ENCODE data around the gene PRRT1.

The PRRT1 gene

DNA sequence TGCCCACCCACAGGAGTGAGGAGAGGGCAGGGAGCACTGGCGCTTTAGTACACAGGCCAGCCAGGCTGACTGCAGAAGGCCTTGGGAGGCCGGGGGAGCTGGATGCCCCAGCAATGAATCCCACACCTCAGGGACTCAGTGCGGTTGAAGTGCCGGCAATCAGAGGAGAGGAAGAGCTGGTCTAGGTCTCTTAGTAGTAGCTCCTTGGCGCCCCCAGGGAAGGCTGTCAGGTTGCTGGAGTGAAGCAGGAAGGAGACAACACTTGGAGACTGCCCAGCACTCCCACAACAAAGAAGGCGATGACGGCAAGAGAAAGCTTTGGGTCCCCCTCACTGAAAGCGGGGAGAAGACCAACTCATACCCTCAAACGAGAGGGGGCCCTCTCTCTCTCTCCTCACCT is 34.3 kb downstream of the PRRT1 start:
- no peak for DNase-seq

GRCh38 chr6:32116674-32117073 is 35.1 kb downstream of the PRRT1 start:
- peak; percentile 19 for DNase-seq

DNA sequence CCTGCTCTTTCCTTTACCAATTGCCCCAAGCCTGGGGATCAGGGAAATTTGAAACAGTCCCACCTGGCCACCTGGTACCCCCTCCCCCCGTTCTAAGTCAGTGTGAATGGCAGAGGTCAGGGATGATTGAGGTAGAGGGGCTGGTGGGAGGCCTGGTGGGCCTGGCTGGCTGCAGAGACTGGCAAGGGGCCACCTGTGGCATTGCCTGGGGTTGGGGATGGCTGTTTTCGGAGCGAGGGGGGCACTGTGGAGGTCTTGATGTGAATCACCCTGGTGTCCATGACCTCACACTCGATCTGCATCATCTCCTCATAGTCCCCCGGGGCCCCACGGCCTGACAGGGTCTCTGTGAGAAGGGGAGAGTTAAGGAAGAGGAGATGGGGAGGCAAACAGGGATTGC is 36.1 kb downstream of the PRRT1 start:
- no peak for DNase-seq

DNA sequence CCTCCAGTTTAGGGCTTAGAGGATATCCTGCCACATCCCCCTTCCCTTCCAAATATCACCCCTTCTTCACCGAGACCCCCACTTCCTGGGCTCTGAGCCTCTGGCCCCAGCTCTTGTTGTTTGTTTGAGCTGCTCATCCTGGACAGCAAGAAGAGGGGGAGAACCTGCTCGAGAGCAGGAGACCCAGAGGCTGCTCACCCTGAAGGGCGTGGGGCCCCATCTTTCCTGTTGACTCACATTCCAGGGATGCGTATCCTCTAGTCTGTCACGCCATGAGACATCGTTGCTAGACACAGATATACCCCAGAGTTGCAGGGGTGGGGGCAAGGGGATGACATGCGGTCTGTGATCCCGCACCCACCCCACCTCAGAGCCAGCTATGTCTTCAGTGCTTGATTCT is 36.9 kb downstream of the PRRT1 start:
- peak; percentile 82 for DNase-seq

GRCh38 chr6:32113386-32114352 is 38.1 kb downstream of the PRRT1 start:
- DNase-seq, result peak; percentile 98

- DNase-seq, result no peak
Observed at GRCh38 chr6:32112431-32112980, 39.2 kb downstream of the PRRT1 start.

- no peak for DNase-seq
Observed at GRCh38 chr6:32111424-32112066, 40.2 kb downstream of the PRRT1 start.

GRCh38 chr6:32110632-32111031 is 41.1 kb downstream of the PRRT1 start:
- DNase-seq, result no peak

DNA sequence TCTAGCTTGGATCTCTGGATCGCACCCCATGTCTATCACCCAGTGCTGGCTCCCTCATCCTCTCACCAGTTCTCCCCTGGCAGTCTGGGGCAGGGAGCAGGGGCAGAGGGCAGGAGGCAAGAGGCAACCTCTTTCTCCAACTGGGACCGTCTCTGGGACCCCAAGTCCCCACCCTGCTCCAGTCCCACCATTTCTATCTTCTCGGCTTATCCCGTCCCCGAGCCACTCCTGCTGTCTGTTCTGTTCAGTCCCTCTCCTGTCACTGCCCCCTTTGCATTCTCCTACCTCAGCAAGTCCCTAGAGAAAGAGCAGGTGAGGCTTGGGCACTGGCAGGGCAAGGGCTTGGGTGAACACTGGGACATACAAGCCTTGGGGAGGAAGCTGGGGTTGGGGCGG is 42.0 kb downstream of the PRRT1 start:
- no peak for DNase-seq

- no peak for DNase-seq
Observed at GRCh38 chr6:32109114-32109764, 42.5 kb downstream of the PRRT1 start, which contains the start of gene TNXB. Gene TNXB, minus strand, starts transcription at chr6:32109338. Its CDS starts 11,140 bp downstream, at chr6:32098198.

DNA sequence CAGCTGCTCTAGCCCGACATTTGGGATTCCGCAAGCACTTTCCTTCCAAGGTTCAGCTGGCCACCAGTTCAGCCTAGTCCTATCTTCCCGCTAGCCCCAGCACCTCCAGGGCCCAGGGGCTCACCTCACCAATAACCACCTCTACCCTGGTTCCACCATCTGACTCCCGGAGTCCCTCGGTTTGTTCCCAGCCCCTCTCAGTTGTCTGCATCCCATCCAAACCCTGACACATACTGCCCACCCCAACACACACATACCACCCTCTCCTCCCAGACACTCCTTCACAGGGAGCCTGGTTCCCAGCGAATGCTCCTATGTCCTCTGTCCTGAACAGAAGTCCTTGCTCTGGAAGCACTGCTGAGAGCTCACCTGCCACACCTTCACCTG is 43.0 kb downstream of the PRRT1 start:
- no peak for DNase-seq

DNA sequence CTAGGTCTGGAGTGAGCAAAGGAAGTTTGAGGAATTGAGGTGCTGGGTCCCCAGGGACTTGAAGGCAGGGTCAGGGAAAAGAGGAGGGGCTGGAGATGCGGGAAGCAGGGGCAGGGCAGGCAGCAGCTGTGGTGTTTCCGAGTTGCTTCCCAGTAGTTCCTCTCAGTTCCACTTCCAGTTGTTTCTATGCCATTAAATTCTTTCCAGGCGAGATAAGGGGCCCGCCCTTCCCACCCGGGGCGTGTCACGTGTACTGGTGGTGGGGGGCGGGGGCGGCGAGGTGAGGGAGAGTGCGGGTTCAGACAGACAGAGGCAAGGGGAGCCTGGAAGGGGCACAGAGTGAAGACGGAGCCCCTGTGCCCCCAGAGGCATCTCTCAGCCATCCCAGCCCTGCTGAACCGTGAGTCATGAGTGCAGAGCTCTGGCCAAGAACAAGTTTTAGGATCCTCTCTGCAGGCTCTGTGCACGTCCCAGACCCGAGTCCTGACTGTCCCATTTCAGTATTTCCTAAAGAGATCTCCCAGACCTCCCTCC is 43.6 kb downstream of the PRRT1 start:
- peak; percentile 59 for DNase-seq

DNA sequence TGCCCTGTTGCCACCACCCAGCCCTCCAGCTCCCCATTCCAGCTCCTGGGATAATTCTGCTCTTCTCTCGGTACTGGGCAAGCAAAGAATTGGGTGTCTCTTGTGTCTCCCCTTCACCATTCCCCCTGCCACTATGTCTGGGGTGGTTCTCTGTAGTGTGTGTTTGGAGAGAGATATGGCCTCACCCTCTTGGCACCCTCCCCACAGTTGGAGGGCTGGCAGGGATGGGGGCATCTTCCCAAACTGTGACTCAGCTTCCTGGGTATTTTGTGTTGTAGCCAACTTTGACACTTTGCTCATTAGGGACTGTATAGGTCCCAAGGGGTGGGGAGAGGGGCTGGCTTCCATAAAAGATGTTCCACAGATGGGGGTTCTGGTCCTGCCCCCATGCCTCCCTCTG is 44.3 kb downstream of the PRRT1 start:
- no peak for DNase-seq

DNA sequence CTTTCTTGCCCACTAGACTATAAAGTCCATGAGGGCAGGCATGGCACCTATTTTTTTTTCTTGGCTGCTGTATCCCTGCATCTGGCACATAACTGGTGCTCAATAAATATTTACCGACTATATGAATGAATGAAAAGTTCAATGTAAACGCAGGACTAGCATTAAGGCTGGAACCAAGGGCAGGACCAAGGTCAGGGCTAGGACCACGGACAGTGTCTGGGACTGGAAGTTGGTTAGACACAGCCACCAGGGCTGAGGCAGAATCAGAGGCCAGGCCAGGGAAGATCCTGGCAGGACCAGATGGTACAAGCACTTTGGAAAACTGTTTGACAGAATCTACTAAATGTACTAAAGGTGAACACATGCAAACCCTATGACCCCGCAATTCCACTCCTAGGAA is 46.3 kb downstream of the PRRT1 start:
- DNase-seq, result no peak

DNA sequence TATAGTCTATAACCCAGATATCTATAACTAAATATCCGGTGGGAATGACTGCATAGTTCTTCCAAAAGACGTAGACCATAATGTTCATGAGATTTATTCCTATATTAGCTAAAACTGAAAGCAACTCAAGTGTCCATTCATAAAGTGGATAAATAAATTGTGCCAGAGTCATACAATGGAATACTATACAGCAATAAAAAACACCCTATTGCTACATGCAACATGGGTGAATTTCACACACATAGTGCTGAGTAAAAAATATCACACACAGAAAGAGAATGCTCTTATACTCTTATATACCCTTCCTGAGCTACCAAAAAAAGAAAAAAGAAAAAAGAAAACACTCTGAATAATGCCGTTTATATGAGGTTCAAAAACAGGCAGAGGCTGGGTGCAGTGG is 49.5 kb downstream of the PRRT1 start:
- DNase-seq, result no peak

DNA sequence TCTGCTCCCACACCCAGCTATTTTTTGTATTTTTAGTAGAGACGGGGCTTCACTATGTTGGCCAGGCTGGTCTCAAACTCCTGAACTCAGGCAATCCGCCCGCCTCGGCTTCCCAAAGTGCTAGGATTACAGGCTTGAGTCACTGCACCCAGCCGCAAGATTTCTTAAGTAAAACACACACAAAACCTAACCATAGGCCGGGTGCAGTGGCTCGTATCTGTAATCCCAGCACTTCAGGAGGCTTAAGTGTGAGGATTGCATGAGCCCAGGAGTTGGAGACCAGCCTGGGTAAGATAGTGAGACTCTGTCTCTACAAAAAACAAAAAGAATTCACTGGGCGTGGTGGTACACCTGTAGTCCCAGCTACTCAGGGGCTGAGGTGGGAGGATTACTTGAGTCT is 51.5 kb downstream of the PRRT1 start:
- peak; percentile 27 for DNase-seq
